Left forelimb (tissue), 1 donor: ENCODE data around the gene CYB561A3.
A peak's percentile ranks its signal among the peaks of the same experiment; 100 is the strongest.

Experiments
- DNase-seq: peaks from one replicate; pipeline ENCODE4 v3.0.0-alpha.2; 2018; ENCODE audit warnings: low spot score

The CYB561A3 gene

DNA sequence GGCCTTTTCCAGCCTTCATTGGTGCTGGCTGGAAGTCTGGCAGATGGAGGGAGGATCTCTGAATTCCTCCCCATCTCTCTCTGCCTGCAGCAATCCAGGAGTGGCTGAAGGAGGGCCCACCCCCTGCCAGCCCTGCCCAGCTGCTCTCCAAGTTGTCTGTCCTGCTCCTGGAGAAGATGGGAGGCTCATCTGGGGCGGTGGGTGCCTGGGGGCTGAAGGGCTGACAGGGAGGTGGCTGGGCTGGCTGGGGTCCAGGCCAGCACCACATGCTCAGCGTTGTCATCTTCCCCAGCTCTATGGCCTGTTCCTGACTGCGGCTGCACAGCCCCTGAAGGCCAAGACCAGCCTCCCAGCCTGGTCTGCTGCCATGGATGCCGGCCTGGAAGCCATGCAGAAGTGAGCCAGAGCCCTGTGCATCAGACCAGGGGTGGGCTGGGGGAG lies 16.5 kb downstream of the CYB561A3 start:
- no peak for DNase-seq

DNA sequence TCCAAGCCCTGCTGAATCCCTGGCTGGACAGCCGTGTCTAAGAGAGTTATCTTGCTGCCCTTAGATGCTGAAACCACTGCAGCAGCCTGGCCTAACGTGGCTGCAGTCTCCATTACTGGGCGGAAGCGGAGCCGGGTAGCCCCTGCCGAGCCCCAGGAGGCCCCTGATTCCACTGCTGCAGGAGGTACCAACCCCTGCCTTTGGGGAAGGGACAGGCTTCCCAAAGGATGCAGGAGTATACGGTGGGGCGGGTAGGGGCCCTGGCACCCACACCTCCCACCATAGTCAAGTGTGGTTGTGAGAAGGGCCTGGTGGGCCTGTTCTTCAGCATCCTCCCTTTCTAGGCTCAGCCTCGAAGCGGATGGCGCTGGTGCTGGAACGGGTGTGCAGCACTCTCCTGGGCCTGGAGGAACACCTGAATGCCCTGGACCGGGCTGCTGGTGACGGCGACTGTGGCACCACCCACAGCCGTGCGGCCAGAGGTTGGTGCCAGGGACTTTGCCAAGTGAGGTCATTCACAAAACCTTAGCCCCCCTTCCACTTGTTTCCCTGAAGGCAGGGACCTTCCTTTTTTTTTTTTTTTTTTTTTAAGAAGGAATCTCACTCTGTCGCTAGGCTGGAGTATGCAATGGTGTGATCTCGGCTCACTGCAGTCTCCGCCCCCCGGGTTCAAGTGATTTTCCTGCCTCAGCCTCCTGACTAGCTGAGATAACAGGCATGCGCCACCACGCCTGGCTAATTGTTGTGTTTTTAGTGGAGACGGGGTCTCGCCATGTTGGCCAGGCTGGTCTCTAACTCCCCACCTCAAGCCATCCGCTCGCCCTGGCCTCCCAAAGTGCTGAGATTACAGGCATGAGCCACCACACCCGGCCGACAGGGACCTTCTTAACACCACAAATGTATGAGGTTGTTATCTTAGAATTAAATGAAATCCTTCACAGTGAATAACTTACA lies 17.6 kb downstream of the CYB561A3 start:
- DNase-seq, result no peak

DNA sequence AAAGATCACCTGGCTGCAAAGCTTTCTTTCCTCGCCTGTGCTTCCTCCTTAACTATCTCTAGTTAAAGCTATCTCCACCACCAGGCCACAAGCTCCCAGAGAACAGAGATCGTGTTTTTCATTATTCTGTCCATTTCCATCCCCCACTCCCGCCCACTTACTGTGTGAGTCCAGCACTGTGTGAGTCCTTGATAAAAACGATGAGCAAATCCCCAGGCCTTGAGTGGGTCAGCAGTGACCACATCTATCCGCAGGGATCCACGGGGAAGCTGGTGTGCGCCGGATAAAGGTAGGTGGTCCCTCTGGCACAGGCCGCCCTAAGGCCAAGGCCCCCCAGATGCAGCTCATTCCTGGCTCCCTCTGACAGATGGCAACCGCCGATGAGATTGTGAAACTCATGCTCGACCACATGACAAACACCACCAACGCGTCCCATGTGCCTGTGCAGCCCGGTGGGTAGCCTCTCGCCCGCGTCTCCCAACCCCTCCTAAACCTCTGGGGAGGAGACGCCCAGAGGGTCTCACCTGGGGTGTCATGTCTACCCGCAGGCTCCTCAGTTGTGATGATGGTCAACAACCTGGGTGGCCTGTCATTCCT lies 19.4 kb downstream of the CYB561A3 start:
- no peak for DNase-seq

DNA sequence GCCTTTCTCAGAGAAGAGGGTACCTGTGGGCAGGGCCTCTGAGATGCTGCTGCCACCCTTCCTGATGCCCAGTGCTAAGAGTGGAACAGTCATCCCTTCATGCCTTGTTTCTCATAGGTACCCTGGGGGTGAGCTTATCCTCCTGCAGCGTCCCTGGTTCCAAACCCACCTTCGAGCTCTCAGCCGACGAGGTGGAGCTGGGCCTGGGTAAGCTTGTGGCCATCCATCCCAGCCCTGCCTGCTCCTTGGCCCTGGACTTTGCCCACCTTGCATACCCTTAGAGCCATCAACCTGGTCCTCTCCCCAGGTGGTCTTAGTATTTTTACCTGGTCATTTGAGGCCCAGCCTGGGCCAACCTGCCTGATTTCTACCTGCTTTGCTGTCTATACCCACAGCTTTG lies 20.0 kb downstream of the CYB561A3 start:
- no peak for DNase-seq

DNA sequence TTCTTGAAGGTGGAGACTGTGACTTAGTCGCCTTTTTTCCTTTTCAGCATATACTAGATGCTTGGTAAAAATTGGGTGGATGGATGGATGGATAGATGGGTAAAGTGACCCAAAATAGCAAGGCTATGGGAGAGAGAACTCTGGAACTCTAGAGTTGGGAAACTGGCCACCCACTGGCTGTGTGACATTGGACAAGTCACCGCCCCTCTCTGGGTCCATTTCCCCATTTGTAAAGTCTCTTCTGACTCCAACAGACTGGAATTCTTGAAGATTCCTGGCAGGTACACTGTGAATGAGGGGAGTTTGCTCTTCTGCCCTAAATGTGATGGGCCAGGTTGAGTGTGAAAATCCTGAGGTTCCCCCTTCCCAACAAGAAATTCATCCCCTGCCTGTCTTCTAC lies 20.7 kb downstream of the CYB561A3 start:
- no peak for DNase-seq

DNA sequence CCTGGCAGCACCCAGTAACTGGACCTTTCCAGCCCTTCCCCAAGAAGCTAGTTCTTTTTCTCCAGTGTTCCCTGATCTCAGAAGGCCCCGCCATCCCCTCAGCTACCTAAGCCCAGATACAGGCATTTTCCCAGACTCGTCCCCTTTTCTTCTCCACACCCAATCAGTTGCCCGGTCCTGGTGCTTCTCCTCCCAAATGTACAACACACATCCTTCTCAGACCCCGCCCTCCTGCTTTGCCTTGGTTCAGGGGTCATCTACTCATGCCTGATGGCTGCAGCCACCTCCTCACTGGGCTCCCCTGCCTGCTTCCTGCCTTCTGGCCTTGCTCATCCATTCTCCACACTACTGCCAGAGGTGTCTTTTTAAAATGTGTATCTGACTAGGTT lies 22.2 kb downstream of the CYB561A3 start:
- no peak for DNase-seq

DNA sequence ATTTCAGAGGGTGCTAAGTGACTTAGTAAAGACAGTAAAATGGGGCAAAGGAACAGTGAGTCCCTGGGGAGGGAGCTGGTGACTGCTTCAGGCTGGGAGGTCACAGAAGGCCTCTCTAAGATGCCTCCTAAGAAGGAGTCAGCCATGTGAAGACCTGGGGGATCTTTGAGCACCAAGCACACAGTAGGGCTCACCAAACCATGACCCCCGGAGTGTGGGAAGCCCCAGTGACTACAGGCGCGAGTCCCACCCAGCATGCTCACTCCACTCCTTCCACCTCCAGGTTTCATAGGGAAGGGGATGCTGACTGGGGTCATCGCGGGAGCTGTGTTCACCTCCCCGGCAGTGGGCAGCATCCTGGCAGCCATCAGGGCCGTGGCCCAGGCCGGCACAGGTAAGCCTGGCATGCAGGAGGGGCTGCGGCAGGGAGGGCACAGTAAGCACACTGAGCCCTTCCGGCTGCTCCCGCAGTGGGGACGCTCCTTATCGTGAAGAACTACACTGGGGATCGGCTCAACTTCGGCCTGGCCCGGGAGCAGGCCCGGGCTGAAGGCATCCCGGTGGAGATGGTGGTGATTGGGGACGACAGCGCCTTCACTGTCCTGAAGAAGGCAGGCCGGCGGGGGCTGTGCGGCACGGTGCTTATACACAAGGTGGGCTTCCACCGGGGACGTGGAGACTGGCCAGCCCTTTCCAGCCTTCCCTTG lies 22.7 kb downstream of the CYB561A3 start:
- DNase-seq, result no peak

DNA sequence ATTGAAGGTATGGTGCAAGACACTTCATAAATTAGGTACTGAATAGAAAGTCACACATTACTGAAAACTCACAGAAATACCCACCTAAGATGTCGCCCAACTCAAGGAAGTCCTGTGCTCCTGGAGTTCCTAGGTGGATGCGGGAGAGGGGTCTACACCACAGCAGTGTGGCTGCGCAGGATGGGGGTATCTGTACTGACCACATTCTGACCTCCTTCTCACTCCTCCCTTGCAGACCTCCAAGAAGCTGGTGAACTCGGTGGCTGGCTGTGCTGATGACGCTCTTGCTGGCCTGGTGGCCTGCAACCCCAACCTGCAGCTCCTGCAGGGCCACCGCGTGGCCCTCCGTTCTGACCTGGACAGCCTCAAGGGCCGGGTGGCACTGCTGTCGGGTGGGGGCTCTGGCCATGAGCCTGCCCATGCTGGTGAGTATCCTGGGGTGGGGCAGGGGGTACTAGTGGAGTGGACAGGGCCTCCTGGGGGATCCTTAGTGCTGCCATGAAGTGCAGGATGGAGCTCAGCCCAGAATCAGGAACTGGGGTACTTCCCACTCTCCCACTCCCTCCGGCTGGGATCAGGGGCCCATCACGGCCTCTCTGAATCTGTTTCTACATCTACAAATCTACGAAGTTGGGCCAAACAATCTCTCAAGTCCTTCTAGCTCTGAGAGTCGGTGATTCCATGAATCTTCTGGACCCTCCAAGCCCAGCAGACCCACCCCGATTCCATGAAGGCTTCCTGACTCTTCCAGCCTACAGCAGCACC lies 23.8 kb downstream of the CYB561A3 start:
- DNase-seq, result no peak

DNA sequence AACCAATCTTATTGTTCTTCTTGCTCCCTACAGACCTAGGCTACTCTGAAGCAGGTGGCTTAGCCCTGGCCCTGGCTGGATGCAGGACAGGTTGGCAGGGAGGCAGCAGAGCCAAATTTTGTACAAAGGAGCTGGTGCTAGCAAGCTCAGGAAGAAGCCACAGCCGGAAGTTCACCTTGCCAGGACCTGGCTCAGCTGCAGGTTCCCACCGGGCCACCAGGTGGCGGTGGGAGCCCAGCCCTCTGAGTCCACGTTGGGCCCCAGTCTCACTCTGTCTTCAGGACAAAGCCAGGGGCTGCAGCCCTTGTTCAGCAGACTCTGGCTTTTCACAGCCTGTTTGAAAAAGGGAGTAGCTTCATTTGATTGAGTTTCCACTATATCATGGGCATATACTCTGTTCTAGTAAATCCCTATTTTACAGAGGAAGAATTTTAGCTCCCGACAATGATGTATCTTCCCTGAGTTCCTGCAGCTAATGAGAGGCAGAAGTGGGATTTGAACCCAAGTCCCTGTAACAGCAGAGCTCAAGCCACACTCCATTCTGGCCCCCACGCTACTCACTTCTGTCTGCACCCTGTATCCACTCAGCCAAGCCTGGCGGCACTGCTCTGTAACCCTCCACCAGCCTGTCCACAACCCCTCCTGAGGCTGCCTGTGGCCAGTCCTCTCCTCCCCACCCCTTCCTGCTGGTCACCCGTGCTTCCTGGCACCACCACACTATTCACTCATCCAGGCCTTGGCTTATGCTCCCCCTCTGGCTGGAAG lies 25.3 kb downstream of the CYB561A3 start:
- DNase-seq, result peak; percentile 86

DNA sequence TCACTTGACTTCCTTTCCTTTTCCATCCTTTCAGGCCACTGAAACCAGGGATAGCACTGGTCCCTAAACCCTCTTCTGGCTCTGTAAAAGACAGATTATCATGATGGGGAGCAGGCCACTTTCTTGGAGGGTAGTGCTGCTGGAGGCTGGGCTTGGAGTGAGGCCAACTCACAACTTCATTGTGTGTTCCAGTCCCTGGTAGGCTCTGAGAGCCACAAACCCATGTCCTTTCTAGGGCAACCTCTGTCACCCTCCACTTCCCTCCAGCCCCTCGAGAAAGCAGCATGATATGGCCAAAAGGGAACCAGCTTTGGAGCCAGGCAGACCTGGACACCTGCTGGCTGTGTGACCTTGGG lies 26.3 kb downstream of the CYB561A3 start:
- DNase-seq, result no peak

DNA sequence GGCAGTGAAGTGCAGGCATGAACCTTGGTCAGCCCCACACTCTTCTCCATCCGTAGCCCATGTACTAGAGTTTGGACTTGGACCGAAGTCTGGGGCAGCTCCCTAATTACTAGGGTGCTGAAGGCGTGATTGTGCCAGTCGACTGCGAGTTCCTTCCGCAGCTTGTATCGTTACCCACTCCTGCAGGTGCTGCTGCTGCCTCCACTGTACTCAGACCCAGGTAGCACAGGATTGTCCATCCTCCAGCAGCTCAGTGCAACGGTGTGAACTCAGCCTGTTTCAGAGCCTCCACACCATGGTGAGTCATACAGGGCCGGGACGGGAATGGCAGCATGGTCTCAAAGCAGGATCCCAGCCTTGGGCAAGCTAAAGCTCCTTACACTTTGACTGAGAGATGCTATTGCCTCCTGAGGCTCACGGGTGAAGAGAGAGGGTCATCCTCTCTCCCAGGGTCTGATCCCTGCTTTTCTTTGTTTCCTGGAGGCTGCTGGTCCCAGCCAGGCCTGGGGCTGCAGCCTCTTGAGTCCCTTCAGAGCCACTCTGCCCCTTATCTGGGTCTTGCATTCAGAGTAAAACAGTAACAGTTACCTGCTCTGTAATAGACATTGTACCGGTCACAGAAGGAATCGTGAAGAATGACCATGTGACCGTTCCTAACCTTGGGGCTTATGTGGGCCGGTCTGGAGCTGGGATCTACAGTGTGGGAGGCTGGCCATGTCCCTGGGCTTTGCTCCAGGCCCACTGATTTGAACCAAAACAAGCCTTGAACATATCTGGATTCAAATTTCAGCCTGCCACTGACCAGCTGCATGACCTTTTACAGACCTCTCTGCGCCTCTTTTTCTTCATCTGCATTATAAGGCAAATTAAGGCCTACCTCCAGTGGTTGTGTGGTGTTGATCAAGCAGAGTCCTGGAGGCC lies 27.0 kb downstream of the CYB561A3 start:
- no peak for DNase-seq

DNA sequence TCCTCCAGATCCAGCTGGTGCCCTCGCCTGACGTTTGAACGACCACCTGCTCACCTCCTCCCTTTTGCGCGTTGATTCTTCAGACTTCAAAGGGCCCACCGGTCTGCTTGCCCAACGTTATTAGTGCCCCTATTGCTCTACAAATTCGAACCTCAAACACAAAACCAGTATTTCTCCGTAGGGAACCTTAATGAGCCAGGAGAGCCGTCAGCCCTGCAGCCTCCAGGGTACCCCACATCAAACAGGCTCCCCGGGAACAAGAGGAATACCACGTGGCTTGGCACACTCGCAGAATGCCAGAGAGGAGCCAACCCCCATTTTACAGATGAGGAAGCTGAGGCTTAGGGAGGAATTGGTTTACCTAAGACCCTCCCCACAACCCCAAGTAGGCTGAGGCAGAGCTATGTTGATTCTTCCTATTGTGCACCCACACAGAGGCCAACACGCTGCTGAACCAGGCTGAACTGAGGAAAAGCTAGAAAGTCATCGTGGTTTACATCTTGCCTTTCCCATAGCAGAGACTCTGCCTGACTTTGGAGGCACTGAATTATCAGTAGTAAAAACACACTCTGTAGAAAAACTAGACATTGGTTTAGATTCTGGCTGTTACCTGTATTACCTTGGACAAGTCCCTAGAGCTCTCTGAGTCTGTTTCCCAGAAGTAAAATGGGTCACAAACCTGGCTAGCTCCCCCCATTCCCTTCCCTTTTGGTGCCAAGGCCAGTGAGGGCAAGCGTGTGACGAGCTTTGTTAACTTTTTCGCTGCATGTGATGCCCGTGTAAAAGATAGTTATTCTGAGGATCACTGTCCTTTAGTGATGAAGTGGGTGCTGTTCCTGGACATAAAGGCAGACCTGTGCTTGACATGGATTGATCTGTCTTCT lies 27.9 kb downstream of the CYB561A3 start:
- no peak for DNase-seq

DNA sequence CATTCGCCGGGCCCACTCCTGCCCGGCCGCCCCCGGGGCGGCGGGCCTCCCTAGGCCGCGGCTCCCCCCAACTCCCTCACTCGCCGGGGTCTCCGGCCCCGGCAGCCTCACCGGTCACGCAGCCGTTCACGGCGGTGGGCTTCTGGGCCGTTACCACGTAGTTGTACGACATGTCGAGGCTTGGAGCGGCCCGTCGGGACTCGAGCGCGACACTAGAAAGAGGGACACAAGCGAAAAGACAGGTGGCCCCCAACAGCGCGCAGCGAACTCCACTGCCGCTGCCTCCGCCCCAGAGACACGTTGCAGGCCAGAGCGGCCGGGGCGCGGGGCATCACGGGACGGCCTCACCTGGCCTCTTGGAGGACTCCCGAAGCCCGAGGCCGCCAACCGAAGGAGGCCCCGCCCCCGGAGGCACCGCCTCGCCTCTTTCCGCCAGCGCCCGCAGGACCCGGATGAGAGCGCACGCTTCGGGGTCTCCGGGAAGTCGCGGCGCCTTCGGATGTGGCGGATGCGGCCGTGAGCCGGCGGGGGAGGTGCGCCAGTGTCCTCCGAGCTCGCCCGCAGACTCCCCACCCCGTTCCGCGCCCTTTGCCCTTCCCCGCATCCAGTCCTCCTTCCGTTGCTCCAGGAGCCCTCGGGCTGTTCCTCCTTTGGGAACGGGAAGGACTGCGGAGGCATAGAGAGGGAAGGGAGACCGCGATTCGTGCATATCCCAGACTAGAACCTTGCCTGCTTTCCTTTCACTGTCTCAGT lies 28.7 kb downstream of the CYB561A3 start, which contains the start of the genes DDB1 and TKFC:
TSS of gene DDB1 (minus strand) at position 309 of the 753 bp plus-strand sequence. CDS start at position 172, 137 bp downstream.
TSS of gene TKFC (plus strand) at position 432 of the 753 bp plus-strand sequence. CDS start 1,501 bp downstream, outside the sequence.
- peak; percentile 97 for DNase-seq

DNA sequence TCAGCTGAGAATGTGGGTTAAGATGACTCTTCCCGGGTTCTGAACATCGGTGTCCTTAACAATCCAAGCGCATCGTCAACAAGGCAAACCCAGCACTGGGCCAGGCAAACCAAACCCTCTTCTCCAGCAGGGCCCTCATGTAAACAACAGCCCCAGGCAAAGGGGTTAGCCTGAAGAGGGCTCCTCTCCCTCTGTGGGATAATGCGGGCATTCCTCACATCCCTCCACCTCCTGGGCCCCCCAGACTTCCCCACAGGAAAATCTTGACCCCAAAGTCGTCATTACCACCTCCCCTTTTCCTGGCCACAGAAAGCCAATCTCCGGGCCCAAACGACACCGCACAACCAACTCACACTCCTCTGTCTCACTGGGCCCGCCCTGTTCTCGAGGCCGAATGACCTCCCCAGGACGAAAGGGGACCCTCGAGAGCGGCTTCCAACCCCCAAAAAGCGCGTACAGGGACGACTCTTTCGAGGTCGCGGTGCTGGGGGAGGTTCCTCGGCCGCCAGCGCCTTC lies 29.3 kb downstream of the CYB561A3 start:
- no peak for DNase-seq

DNA sequence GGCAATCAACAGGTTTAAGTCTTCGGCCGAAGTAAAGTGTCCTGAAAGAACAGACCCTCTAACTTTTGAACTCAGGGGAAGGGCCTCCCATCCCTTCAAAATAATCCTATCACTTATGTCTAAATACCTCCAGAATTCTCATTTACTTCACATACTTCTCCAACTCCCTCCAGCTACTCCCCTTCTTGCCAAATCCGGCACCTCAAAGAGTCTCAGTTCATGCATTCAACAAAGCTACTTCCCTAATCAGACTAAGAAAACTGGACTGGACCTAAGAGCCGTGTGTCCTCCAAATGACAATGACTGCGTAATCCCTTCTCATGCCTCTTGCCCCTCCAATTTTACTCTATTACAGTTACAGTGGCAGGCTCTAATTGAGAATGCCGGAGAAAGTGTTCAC lies 30.0 kb downstream of the CYB561A3 start:
- no peak for DNase-seq

DNA sequence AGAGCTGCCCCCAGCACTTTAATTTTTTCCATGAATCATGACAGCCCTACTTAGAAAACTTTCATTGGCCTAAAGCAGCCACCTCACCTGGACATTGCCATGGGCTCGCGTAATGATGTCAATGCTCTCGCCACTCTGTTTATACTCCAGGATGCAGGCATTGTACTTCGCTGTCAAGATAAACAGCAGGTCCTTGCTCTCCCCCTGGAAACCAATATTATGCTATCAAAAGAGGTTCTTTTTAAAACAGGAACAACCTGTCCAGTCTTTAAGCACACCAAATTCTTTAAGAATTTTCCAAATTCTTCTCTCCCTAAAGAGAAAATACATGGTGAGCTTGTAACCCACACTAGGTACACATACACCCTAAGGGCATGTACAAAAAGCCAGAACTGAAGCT lies 31.8 kb downstream of the CYB561A3 start:
- no peak for DNase-seq

DNA sequence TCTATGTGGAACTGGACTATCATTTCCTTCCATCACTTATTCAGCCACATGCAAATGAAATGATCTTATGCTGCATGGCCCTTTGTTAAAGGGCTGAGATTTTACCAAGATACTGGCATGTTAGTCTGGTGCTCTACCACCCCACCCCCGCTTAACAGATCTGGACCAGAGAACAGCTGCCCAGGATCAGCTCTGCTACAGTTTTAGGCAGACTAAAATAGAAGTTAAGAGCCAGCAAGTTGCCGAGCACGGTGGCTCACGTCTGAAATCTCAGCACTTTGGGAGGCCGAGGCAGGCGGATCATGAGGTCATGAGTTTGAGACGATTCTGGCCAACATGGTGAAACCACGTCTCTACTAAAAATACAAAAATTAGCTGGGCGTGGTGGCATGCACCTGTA lies 33.3 kb downstream of the CYB561A3 start:
- DNase-seq, result no peak

DNA sequence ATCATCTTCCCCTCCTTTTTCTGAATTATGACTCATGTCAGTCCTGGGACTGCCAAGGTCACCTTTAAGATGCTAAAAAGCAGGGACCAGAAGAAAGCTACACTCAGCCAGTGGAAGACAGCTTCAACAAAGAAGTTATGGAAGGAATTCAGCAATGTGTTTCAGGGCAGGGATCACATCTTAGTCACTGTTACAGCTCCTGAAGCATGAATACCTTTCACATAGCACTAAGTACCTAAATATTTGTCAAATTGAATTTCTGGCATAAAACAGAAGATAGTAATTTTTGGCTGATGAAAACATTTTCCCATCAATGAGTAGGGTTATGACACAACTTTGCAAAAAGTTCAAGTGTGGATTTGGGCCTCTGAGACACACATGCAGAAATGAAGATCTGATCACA lies 34.0 kb downstream of the CYB561A3 start:
- DNase-seq, result no peak
